C4-2B (cell line): ENCODE measurements around the gene TIFAB.

Experiments used
- ZFX ChIP-seq: fragments of 450-650 bp; IDR thresholded peaks from 2 replicates; pipeline ENCODE4 v1.6.1; 2017
- TF ChIP-seq, protein P1 (sequence below): fragments of 450-650 bp; conservative IDR thresholded peaks from 2 replicates; pipeline ENCODE4 v1.5.1; 2017; ENCODE audit warnings: mild to moderate bottlenecking

- TF ChIP-seq, protein P1, sequence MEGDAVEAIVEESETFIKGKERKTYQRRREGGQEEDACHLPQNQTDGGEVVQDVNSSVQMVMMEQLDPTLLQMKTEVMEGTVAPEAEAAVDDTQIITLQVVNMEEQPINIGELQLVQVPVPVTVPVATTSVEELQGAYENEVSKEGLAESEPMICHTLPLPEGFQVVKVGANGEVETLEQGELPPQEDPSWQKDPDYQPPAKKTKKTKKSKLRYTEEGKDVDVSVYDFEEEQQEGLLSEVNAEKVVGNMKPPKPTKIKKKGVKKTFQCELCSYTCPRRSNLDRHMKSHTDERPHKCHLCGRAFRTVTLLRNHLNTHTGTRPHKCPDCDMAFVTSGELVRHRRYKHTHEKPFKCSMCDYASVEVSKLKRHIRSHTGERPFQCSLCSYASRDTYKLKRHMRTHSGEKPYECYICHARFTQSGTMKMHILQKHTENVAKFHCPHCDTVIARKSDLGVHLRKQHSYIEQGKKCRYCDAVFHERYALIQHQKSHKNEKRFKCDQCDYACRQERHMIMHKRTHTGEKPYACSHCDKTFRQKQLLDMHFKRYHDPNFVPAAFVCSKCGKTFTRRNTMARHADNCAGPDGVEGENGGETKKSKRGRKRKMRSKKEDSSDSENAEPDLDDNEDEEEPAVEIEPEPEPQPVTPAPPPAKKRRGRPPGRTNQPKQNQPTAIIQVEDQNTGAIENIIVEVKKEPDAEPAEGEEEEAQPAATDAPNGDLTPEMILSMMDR = no peak
- no peak for TF ChIP-seq ZFX
These were observed 22.0 kb upstream of the TIFAB start for GRCh38 chr5:135473956-135474670.
